Upper lobe of left lung (tissue), 6 donors: Measurements from ENCODE around the gene ITM2C. TPM values are rescaled to one million over a fixed set of nuclear protein-coding genes. Genes with fewer than 3 reads are reported as not detected.

Experiments
- ATAC-seq, 2 donors: fragments of 200-7000 bp; cut with Tn5 transposase; one replicate each; pipeline ENCODE4 v1.9.1; 2022; ENCODE audit warnings: mild to moderate bottlenecking in 2 of 2, moderate library complexity in 2 of 2; ENCODE audit not compliant: low FRiP score in 2 of 2
- DNase-seq, 2 donors: peaks; one replicate each; pipeline ENCODE4 v3.0.0-alpha.2; 2019 to 2020
- H3K27ac ChIP-seq, 4 donors: fragments of 200-600 bp; sonication (generic); one replicate each; pipeline ENCODE4 v1.5.1; 2016 to 2019
- H3K27me3 ChIP-seq, 4 donors: fragments of 200-600 bp; sonication (generic); one replicate each; pipeline ENCODE4 v1.5.1; 2017 to 2019
- H3K36me3 ChIP-seq, 4 donors: fragments of 200-600 bp; sonication (generic); one replicate each; pipeline ENCODE4 v1.5.1; 2016 to 2019
- H3K4me1 ChIP-seq, 4 donors: fragments of 200-600 bp; sonication (generic); one replicate each; pipeline ENCODE4 v1.5.1; 2018 to 2019
- H3K4me3 ChIP-seq, 4 donors: fragments of 200-600 bp; sonication (generic); one replicate each; pipeline ENCODE4 v1.5.1; 2017 to 2019; ENCODE audit warnings: mild to moderate bottlenecking in 2 of 4, moderate library complexity in 1 of 4
- H3K9me3 ChIP-seq, 4 donors: fragments of 200-600 bp; sonication (generic); one replicate each; pipeline ENCODE4 v1.5.1; 2018 to 2019
- CTCF ChIP-seq, 6 experiments: fragments of 450-650 bp in 4 of 6; fragments of 200-600 bp in 2 of 6; sonication (generic) in 2 of 6; IDR thresholded peaks; one replicate each; pipeline ENCODE4 v1.5.1; 2016 to 2019; ENCODE audit warnings: antibody characterized with exemption in 6 of 6
- EP300 ChIP-seq, 4 donors: sonication (generic); formaldehyde crosslinking; IDR thresholded peaks; one replicate each; pipeline ENCODE4 v1.5.1; 2017; ENCODE audit warnings: antibody characterized with exemption in 4 of 4, control low read depth in 2 of 4
- POLR2A ChIP-seq, 4 donors: fragments of 450-650 bp; IDR thresholded peaks; one replicate each; pipeline ENCODE4 v1.5.1; 2016 to 2017; ENCODE audit warnings: antibody characterized with exemption in 4 of 4, mild to moderate bottlenecking in 2 of 4
- POLR2AphosphoS5 ChIP-seq, 2 donors: sonication (generic); formaldehyde crosslinking; IDR thresholded peaks; one replicate each; pipeline ENCODE4 v1.5.1; 2017; ENCODE audit warnings: antibody characterized with exemption in 2 of 2
- WGBS, 2 donors: methylation state at CpG; one replicate each; pipeline ENCODE4 v1.1.5; 2017 to 2018; 5-methylcytosine and 5-hydroxymethylcytosine counted together
- total RNA-seq, 6 donors: library from RNA; depleted of rRNA in 4 of 6; stranded (reverse); fragments of >200 nt in 4 of 6; gene quantifications; one replicate each; pipeline versions ENCODE4 v1.1.0 to v1.2.1, GENCODE V29; 2016 to 2021
- donor health status: DM: no; HTN: no; CAD: no; lungs with moderate emphysema.
- donor health status: DM: no; HTN: yes; CAD: no; lungs with severe emphysema.

The ITM2C gene
- total RNA-seq, 6 donors from 2014 or later, result 19.9 to 40.4 (median 25.6) TPM

- DNase-seq (no peak), ATAC-seq (no peak)
- Histone ChIP-seq H3K27ac (no peak overlapping the region), H3K36me3 (no peaks in the 10 kb centered on the region), H3K4me3 (no peak overlapping the region), H3K4me1 (peaks cover 12 to 29% (median 20%) of the 10 kb centered on the region in 4 donors), H3K27me3 (peaks cover 0 to 11% (median 3%) of the 10 kb centered on the region in 4 donors), H3K9me3 (no peaks in the 10 kb centered on the region)
- 44 to 47% methylated on average over 13 of the region's 13 CpGs for WGBS, 2 donors
- TF ChIP-seq EP300 (IDR thresholded peaks at IDR 0.05) (no peak), CTCF (IDR thresholded peaks at IDR 0.05) (no peak), POLR2AphosphoS5 (IDR thresholded peaks at IDR 0.05) (no peak), POLR2A (IDR thresholded peaks at IDR 0.05) (no peak)
These were observed 3.0 kb upstream of the ITM2C start for GRCh38 chr2:230861552-230862255.

- no peaks in the 10 kb centered on the region for H3K9me3 ChIP-seq
- DNase-seq (no peak), ATAC-seq (no peak)
- peaks cover 0 to 11% (median 3%) of the 10 kb centered on the region in 4 donors for H3K27me3 ChIP-seq
- 93 to 94% methylated on average over 5 of the region's 5 CpGs for WGBS, 2 donors
- no peak overlapping the region for H3K27ac ChIP-seq
- TF ChIP-seq POLR2AphosphoS5 (IDR thresholded peaks at IDR 0.05), result no peak
- no peak for TF ChIP-seq CTCF (IDR thresholded peaks at IDR 0.05)
- no peak for TF ChIP-seq POLR2A (IDR thresholded peaks at IDR 0.05)
- TF ChIP-seq EP300 (IDR thresholded peaks at IDR 0.05), result no peak
- no peak overlapping the region for H3K4me3 ChIP-seq
- H3K36me3 ChIP-seq, result no peaks in the 10 kb centered on the region
- peaks cover 12 to 29% (median 20%) of the 10 kb centered on the region in 4 donors for H3K4me1 ChIP-seq
These were observed 2.5 kb upstream of the ITM2C start for GRCh38 chr2:230862292-230862691.

GRCh38 chr2:230863031-230863430 lies 1.7 kb upstream of the ITM2C start:
- H3K27ac ChIP-seq, result no peak overlapping the region
- H3K4me3 ChIP-seq, result no peak overlapping the region
- no peaks in the 10 kb centered on the region for H3K36me3 ChIP-seq
- H3K27me3 ChIP-seq, result peaks cover 0 to 11% (median 3%) of the 10 kb centered on the region in 4 donors
- no peaks in the 10 kb centered on the region for H3K9me3 ChIP-seq
- ATAC-seq (no peak), DNase-seq (no peak)
- peaks cover 12 to 29% (median 23%) of the 10 kb centered on the region in 4 donors for H3K4me1 ChIP-seq
- WGBS, 2 donors, result 73 to 74% methylated on average over 7 to 8 of the region's 8 CpGs
- no peak for TF ChIP-seq CTCF (IDR thresholded peaks at IDR 0.05)
- no peak for TF ChIP-seq POLR2A (IDR thresholded peaks at IDR 0.05)
- TF ChIP-seq POLR2AphosphoS5 (IDR thresholded peaks at IDR 0.05), result no peak
- TF ChIP-seq EP300 (IDR thresholded peaks at IDR 0.05), result no peak

- DNase-seq (no peak), ATAC-seq (no peak)
- Histone ChIP-seq H3K27ac (no peak overlapping the region), H3K9me3 (no peaks in the 10 kb centered on the region), H3K4me3 (no peak overlapping the region), H3K36me3 (no peaks in the 10 kb centered on the region), H3K4me1 (peaks cover 12 to 29% (median 23%) of the 10 kb centered on the region in 4 donors), H3K27me3 (peaks cover 0 to 11% (median 3%) of the 10 kb centered on the region in 4 donors)
- TF ChIP-seq POLR2AphosphoS5 (IDR thresholded peaks at IDR 0.05) (no peak), CTCF (IDR thresholded peaks at IDR 0.05) (no peak), POLR2A (IDR thresholded peaks at IDR 0.05) (no peak), EP300 (IDR thresholded peaks at IDR 0.05) (no peak)
- WGBS, 2 donors, result 78 to 87% methylated on average over 10 to 13 of the region's 13 CpGs
These were observed 1.2 kb upstream of the ITM2C start for GRCh38 chr2:230863442-230864121.
